Lower leg skin (tissue), 4 donors: ENCODE measurements around the gene USP20. TPM values are rescaled to one million over a fixed set of nuclear protein-coding genes. Genes with fewer than 3 reads are reported as not detected.

Experiments used
- DNase-seq, 2 donors: peaks; one replicate each; pipeline ENCODE4 v3.0.0-alpha.2; 2019; ENCODE audit warnings: low spot score in 2 of 2
- H3K4me3 ChIP-seq: fragments of 200-600 bp; sonication (generic); 2 replicates; pipeline ENCODE4 v1.5.1; 2017; ENCODE audit warnings: mild to moderate bottlenecking, low read depth; ENCODE audit not compliant: poor library complexity, severe bottlenecking
- CTCF ChIP-seq, 3 donors: fragments of 450-650 bp; IDR thresholded peaks; one replicate each; pipeline ENCODE4 v1.5.1; 2016; ENCODE audit warnings: antibody characterized with exemption in 3 of 3, mild to moderate bottlenecking in 3 of 3, moderate library complexity in 2 of 3
- POLR2A ChIP-seq, 2 donors: fragments of 450-650 bp; IDR thresholded peaks; one replicate each; pipeline ENCODE4 v1.6.1; 2016 to 2017; ENCODE audit warnings: antibody characterized with exemption in 2 of 2, mild to moderate bottlenecking in 1 of 2, moderate library complexity in 1 of 2
- WGBS, 2 donors: methylation state at CpG; one replicate each; pipeline ENCODE4 v1.1.5; 2018; 5-methylcytosine and 5-hydroxymethylcytosine counted together
- intact Hi-C: fragments of 100-400 bp; cut with DNase I; formaldehyde crosslinking; loops from one replicate; pipeline ENCODE4 v1.15.0; 2023; ENCODE audit warnings: low total_unique reads
- total RNA-seq, 4 donors: library from RNA; depleted of rRNA; stranded (reverse); fragments of >200 nt; gene quantifications; one replicate each; pipeline ENCODE4 v1.1.0, GENCODE V29; 2016

Gene USP20
- total RNA-seq, 4 donors from 2014 or later, result 20.7 to 39.7 (median 36.1) TPM

GRCh38 chr9:129810788-129811187, 24.5 kb upstream of the USP20 start:
- no peak for DNase-seq
- no peak overlapping the region for H3K4me3 ChIP-seq
- 80 to 81% methylated on average over 6 of the region's 6 CpGs for WGBS, 2 donors
- intact Hi-C loops, result no loop called here
- no peak for TF ChIP-seq CTCF (IDR thresholded peaks at IDR 0.05)
- TF ChIP-seq POLR2A (IDR thresholded peaks at IDR 0.05), result no peak

DNA sequence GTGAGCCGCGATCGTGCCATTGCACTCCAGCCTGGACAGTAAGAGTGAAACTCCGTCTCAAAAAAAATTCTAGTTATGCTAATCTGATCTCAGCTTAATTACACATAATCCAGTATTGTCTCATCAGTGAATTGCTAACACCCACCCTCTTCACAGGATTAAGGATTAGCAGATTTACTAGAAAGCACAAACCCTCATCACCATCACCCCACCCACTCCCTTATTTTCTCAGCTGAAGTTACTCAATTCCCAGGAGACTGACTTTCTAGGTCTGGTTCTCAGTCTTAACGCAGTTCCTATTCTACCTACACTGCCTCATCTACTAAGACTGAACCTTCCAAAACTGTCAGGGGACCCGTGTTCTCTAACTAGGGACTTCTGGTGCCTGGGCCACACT, 23.3 kb upstream of the USP20 start:
- no peak for TF ChIP-seq CTCF (IDR thresholded peaks at IDR 0.05)
- no peak for TF ChIP-seq POLR2A (IDR thresholded peaks at IDR 0.05)
- intact Hi-C loops, result no loop called here
- WGBS, 2 donors, result 88 to 89% methylated on average over 6 of the region's 6 CpGs
- H3K4me3 ChIP-seq, result no peak overlapping the region
- DNase-seq, result no peak

DNA sequence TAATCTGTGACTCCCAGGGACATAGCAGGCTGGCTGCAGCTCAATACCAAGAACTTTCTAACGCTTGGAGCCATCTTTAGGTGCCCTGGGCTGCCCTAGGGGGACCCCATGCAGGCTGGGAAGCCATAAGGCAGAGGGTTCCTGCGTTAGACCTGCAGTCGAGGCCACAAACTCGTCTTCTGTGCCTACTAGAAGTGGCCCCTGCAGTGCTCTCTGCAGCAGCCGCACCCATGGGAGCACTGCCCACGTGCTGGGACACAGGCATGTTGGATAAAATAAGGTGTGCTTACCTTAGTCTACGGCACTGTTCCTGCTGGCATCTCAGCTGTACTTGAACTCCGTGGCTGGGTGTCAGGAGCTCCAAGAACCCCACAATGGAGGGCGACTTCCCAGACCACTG, 22.9 kb upstream of the USP20 start:
- intact Hi-C loops, result no loop called here
- 79 to 84% methylated on average over 5 to 9 of the region's 9 CpGs for WGBS, 2 donors
- TF ChIP-seq CTCF (IDR thresholded peaks at IDR 0.05) (no peak), POLR2A (IDR thresholded peaks at IDR 0.05) (no peak)

DNA sequence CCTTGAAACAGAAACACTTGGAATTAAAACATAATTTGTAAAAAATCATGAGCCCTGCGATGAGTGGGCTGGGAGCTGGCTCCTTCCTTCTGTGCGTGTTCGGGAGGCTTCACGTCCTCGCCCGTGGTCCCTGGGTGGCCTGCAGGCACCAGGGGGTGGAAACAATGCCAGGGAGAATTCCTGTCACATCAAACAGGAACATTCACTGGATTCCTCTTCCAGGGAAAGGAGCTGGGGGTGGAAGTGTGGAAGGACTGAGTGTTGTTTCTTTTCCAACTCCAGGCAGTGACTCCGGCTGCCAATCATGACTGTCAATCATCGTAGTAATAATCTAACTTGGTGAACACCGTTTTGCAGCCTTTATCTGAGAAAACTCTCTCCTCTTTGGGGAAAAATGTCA, 21.6 kb upstream of the USP20 start:
- intact Hi-C loops, result no loop called here

More for the DNA sequence above, 22.9 kb upstream of the USP20 start:
- no peak overlapping the region for H3K4me3 ChIP-seq
- no peak for DNase-seq

DNA sequence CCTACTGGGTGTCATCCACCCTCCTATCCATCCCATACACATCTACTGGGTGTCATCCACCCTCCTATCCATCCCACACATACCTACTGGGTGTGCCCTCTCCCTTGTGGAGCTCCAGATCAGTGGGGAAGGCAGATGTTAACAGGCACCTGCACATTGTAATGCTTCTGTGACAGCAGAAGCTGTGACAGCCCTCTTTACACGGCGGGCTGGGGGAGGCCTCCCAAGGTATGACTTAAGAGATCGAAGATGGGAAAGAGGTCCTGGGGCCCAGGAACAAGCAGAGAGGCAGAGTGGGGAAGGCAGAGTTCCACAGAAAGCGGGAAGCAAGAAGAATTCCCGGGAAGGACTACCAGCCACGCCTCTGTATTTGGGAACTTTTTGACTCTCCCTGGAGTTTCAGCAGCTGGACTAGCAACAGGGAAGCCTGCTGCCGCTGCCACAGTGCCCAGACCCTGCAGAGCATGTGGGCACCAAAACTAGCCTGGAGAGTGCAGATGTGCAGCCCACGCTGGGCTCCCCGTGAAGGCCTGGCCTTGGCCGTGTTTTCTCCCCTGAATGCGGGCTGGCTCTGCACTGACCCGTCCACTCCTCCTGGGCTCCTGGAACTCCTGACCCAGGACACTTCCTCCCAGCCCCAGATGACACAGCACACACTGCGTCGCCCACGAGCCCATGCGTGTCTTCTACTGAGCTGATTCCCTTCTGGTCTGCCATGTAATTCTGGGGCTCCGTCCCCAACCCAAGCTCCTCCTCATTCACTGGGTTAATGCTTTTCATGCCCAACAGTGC, 20.6 kb upstream of the USP20 start:
- WGBS, 2 donors, result 85 to 89% methylated on average over 17 of the region's 17 CpGs
- DNase-seq, result no peak
- intact Hi-C loops, result no loop called here
- TF ChIP-seq CTCF (IDR thresholded peaks at IDR 0.05), result no peak
- TF ChIP-seq POLR2A (IDR thresholded peaks at IDR 0.05), result no peak
- no peak overlapping the region for H3K4me3 ChIP-seq

More for the DNA sequence above, 21.6 kb upstream of the USP20 start:
- no peak for DNase-seq
- no peak for TF ChIP-seq CTCF (IDR thresholded peaks at IDR 0.05)
- no peak for TF ChIP-seq POLR2A (IDR thresholded peaks at IDR 0.05)
- no peak overlapping the region for H3K4me3 ChIP-seq
- WGBS, 2 donors, result 79 to 85% methylated on average over 9 of the region's 9 CpGs

DNA sequence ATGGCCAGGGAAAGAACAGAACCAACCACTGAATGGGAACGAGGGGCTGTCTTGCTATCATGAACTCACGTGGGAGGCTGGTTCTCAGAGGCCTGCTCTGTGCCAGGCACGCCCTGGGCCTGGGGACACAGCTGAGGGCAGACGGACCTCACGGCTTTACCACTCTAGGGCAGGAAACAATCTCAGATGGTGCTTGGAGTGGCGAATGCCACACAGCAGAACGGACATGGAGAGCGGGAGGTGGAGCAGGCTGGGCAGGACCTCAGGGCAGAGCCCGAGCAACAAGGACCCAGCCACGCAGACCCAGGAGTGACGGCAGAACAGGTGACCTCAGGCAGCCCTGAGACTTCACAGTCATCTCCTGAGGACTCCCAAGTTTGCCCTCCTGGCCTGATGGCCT, 20.0 kb upstream of the USP20 start:
- intact Hi-C loops, result no loop called here
- TF ChIP-seq CTCF (IDR thresholded peaks at IDR 0.05) (no peak), POLR2A (IDR thresholded peaks at IDR 0.05) (no peak)
- 80 to 89% methylated on average over 11 of the region's 11 CpGs for WGBS, 2 donors
- H3K4me3 ChIP-seq, result no peak overlapping the region
- DNase-seq, result no peak
